Adrenal gland (tissue), 12 donors: Measurements from ENCODE around the gene ETV3L. TPM values are rescaled to one million over a fixed set of nuclear protein-coding genes. Genes with fewer than 3 reads are reported as not detected.

Experiments used
- DNase-seq, 7 donors: peaks; one replicate each; pipeline ENCODE4 v3.0.0-alpha.2; 2019 to 2020
- H3K27ac ChIP-seq, 5 donors: fragments of 200-600 bp; sonication (generic) in 4 of 5; 1 replicate in 3 of 5; 2 replicates in 2 of 5; pipeline versions ENCODE4 v1.5.1 to v1.8.0; 2016 to 2020; ENCODE audit warnings: mild to moderate bottlenecking in 1 of 5
- H3K27me3 ChIP-seq: fragments of 200-600 bp; 2 replicates; pipeline ENCODE4 v1.8.0; 2021
- H3K36me3 ChIP-seq, 2 donors: fragments of 200-600 bp; replicated peaks in 1 of 2; 1 replicate in 1 of 2; 2 replicates in 1 of 2; pipeline versions ENCODE4 v1.5.1 to v1.8.0; 2018 to 2022
- H3K4me1 ChIP-seq, 2 donors: fragments of 200-600 bp; replicated peaks in 1 of 2; 1 replicate in 1 of 2; 2 replicates in 1 of 2; pipeline versions ENCODE4 v1.5.1 to v1.8.0; 2018 to 2021
- H3K4me3 ChIP-seq, 4 donors: fragments of 200-600 bp; sonication (generic) in 3 of 4; one replicate each; pipeline ENCODE4 v1.5.1; 2016 to 2018
- H3K9me3 ChIP-seq, 3 donors: fragments of 200-600 bp; sonication (generic) in 1 of 3; replicated peaks in 1 of 3; 1 replicate in 2 of 3; 2 replicates in 1 of 3; pipeline versions ENCODE4 v1.5.1 to v1.8.0; 2016 to 2021
- CTCF ChIP-seq, 6 experiments: fragments of 450-650 bp in 4 of 6; fragments of 200-600 bp in 2 of 6; sonication (generic) in 1 of 6; IDR thresholded peaks; 1 replicate in 5 of 6; 2 replicates in 1 of 6; pipeline versions ENCODE4 v1.5.1 to v1.8.0; 2016 to 2021; ENCODE audit warnings: antibody characterized with exemption in 6 of 6, mild to moderate bottlenecking in 2 of 6, moderate library complexity in 1 of 6
- POLR2A ChIP-seq, 2 donors: fragments of 450-650 bp; IDR thresholded peaks; one replicate each; pipeline ENCODE4 v1.6.1; 2017; ENCODE audit warnings: antibody characterized with exemption in 2 of 2, mild to moderate bottlenecking in 2 of 2, moderate library complexity in 1 of 2
- WGBS, 4 donors: extraction: QIAGEN DNeasy Blood & Tissue Kit in 2 of 4; methylation state at CpG; one replicate each; pipeline versions ENCODE4 v1.1.5 to v1.1.7; 2013 to 2017; 5-methylcytosine and 5-hydroxymethylcytosine counted together
- intact Hi-C, 2 donors: fragments of 100-400 bp; cut with DNase I; formaldehyde crosslinking; loops; one replicate each; pipeline versions ENCODE4 v1.14.1 to v1.15.0; 2022 to 2023
- polyA plus RNA-seq, 3 donors: library from polyadenylated mRNA; stranded (reverse); fragments of 200-250 nt in 2 of 3; fragments of 350-450 nt in 1 of 3; fragmentation: Illumina TruSeq in 1 of 3; extraction: RNeasy Lipid Tissue Mini Kit (QIAGEN cat#74804) in 1 of 3; gene quantifications; one replicate each; pipeline ENCODE4 v1.2.3, GENCODE V29; 2013 to 2014
- total RNA-seq, 9 donors: library from RNA; depleted of rRNA in 4 of 9; stranded (reverse); fragments of >200 nt in 4 of 9; fragments of 120-200 nt in 1 of 9; fragmentation: NEBNext Ultra II Directional in 1 of 9; extraction: Animal tissue kit (Norgen Biotek cat#: 25700) in 1 of 9; gene quantifications; one replicate each; pipeline versions ENCODE4 v1.1.0 to v1.2.4, GENCODE V29; 2013 to 2023
- donor health status: healthy with polysubstance abuse.
- donor health status: Bipolar disorder and iron deficiency.
- donor health status: DM: yes; HTN: yes; CAD: no.
- donor health status: DM: no; HTN: no; CAD: no.
- donor health status: DM: no; HTN: no; CAD: no.
- donor health status: DM: yes; HTN: yes; CAD: no.

ETV3L gene
- total and polyA plus RNA-seq, 12 donors: not detected

- no peak for TF ChIP-seq CTCF (IDR thresholded peaks at IDR 0.05)
- TF ChIP-seq POLR2A (IDR thresholded peaks at IDR 0.05): no peak
- no peaks in the 10 kb centered on the region for H3K27me3 ChIP-seq
- WGBS, 4 donors: 82 to 98% (median 94%) methylated on average over 4 to 5 of the region's 5 CpGs
- H3K27ac ChIP-seq: no peak overlapping the region
- no peak overlapping the region for H3K4me3 ChIP-seq
- no peak for DNase-seq
- intact Hi-C loops: no loop called here
- peaks cover 8 to 23% of the 10 kb centered on the region in 2 donors for H3K4me1 ChIP-seq
- H3K9me3 ChIP-seq: no peaks in the 10 kb centered on the region
- H3K36me3 ChIP-seq: peaks cover 0 to 87% of the 10 kb centered on the region in 2 donors
These were observed 32.5 kb upstream of the ETV3L start for GRCh38 chr1:157132111-157132510.

- DNase-seq: no peak
- WGBS, 4 donors: 80 to 91% (median 84%) methylated on average over 4 of the region's 4 CpGs
- Histone ChIP-seq H3K4me3 (no peak overlapping the region), H3K27me3 (no peaks in the 10 kb centered on the region), H3K27ac (no peak overlapping the region), H3K4me1 (peaks cover 0 to 14% of the 10 kb centered on the region in 2 donors), H3K36me3 (peaks cover 0 to 90% of the 10 kb centered on the region in 2 donors), H3K9me3 (no peaks in the 10 kb centered on the region)
- intact Hi-C loops: no loop called here
- TF ChIP-seq CTCF (IDR thresholded peaks at IDR 0.05) (no peak), POLR2A (IDR thresholded peaks at IDR 0.05) (no peak)
These were observed 31.7 kb upstream of the ETV3L start for GRCh38 chr1:157131281-157131680.

GRCh38 chr1:157124855-157125254, 25.2 kb upstream of the ETV3L start:
- H3K4me1 ChIP-seq: no peaks in the 10 kb centered on the region
- no peaks in the 10 kb centered on the region for H3K9me3 ChIP-seq
- H3K4me3 ChIP-seq: no peak overlapping the region
- WGBS, 4 donors: 82 to 91% (median 85%) methylated on average over 7 of the region's 7 CpGs
- H3K27ac ChIP-seq: no peak overlapping the region
- intact Hi-C loops: no loop called here
- no peaks in the 10 kb centered on the region for H3K27me3 ChIP-seq
- TF ChIP-seq POLR2A (IDR thresholded peaks at IDR 0.05) (no peak), CTCF (IDR thresholded peaks at IDR 0.05) (no peak)
- peaks cover 0 to 57% of the 10 kb centered on the region in 2 donors for H3K36me3 ChIP-seq
- DNase-seq: peak in 1 of 7 donors; percentile 5

GRCh38 chr1:157119448-157119847, 19.8 kb upstream of the ETV3L start:
- Histone ChIP-seq H3K9me3 (no peaks in the 10 kb centered on the region), H3K36me3 (peaks cover 0 to 11% of the 10 kb centered on the region in 2 donors), H3K27me3 (no peaks in the 10 kb centered on the region), H3K27ac (no peak overlapping the region), H3K4me1 (no peaks in the 10 kb centered on the region), H3K4me3 (no peak overlapping the region)
- TF ChIP-seq POLR2A (IDR thresholded peaks at IDR 0.05) (no peak), CTCF (IDR thresholded peaks at IDR 0.05) (no peak)
- 84 to 100% (median 88%) methylated on average over 2 of the region's 2 CpGs for WGBS, 4 donors
- DNase-seq: no peak
- intact Hi-C loops: no loop called here
